Activated naive CD4-positive, alpha-beta T cell treated with anti-CD3 and anti-CD28 coated beads, Interleukin-2, amount 10 ng/mL, durations not matched to agents 7 days and 5 days (primary cell): Measurements from ENCODE around the gene STXBP6.

Experiments used
- CTCF ChIA-PET: fragments of 350-600 bp; sonication (Branson Sonifier 250); formaldehyde crosslinking; loops from one replicate; lab custom pipeline; 2021; ENCODE audit warnings: antibody characterized with exemption; lab: Charles Lee
- DNase-seq: peaks from one replicate; pipeline ENCODE4 v3.0.0-alpha.2; 2020
- H3K27ac Mint-ChIP-seq: one replicate; pipeline ENCODE4 v1.8.0; 2021; ENCODE audit warnings: mild to moderate bottlenecking, moderate library complexity, mixed read lengths
- H3K27me3 Mint-ChIP-seq: one replicate; pipeline ENCODE4 v1.8.0; 2021; ENCODE audit warnings: mild to moderate bottlenecking, mixed read lengths
- H3K36me3 Mint-ChIP-seq: one replicate; pipeline ENCODE4 v1.8.0; 2021; ENCODE audit warnings: mixed read lengths
- H3K4me1 Mint-ChIP-seq: one replicate; pipeline ENCODE4 v1.8.0; 2021; ENCODE audit warnings: mixed read lengths
- H3K4me3 Mint-ChIP-seq: one replicate; pipeline ENCODE4 v1.8.0; 2021; ENCODE audit warnings: mild to moderate bottlenecking, moderate library complexity, mixed read lengths
- H3K9me3 Mint-ChIP-seq: one replicate; pipeline ENCODE4 v1.8.0; 2021; ENCODE audit warnings: mixed read lengths

The STXBP6 gene

DNA sequence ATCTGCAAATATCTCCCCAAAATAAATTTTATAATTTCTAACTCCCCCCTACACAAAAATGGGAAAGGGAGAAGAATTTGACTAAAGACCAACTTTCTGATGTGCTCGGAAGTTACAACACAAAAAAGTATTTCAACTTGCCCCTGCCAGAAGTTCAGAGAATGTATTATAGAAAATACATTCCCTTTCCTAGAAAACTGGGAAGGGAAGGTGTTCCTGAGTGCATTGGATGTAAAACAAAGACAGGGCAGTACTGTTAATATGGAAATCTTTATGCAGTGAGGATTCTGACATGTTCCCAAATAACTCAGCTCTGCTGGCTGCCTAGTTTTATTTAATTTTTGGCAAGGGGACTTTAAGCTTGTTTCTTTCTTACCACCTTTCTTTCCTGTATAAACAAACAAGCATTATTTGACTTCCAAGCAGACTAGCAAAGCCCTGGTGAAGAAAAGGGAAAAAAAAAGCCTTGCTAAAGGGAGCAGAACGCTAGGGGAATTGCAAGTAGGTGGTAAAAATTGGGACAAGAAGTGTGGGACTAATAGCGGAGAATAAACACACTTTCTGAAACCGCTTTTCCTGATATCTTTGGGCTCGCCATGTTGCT, 124.1 kb downstream of the STXBP6 start:
- H3K4me3 Mint-ChIP-seq = no peak overlapping the region
- H3K27ac Mint-ChIP-seq = no peak overlapping the region
- H3K4me1 Mint-ChIP-seq = no peaks in the 10 kb centered on the region
- CTCF ChIA-PET = no interaction called here
- no peaks in the 10 kb centered on the region for H3K36me3 Mint-ChIP-seq
- no peaks in the 10 kb centered on the region for H3K9me3 Mint-ChIP-seq
- no peak for DNase-seq
- H3K27me3 Mint-ChIP-seq = no peaks in the 10 kb centered on the region

DNA sequence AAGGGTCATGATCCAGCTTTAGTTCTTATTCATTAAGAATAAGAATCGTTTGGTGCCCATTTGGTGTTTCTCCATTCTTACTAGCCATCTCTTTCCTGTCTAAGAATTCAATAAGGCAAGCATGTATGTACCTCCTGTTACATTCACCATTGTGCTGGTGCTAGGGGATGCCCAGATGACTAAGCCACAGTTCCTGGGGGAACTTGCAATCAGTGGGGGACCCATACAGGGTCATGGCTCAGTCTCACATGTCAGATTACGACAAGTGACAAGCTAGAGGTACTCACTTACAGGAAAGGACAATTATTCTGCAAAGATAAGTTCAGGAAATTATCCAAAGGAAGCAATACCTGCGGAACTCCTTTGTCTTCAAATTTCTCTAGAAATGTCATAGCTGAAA, 125.4 kb downstream of the STXBP6 start:
- CTCF ChIA-PET = no interaction called here
- H3K27me3 Mint-ChIP-seq = no peaks in the 10 kb centered on the region
- no peak for DNase-seq
- H3K4me3 Mint-ChIP-seq = no peak overlapping the region
- H3K27ac Mint-ChIP-seq = no peak overlapping the region
- no peaks in the 10 kb centered on the region for H3K9me3 Mint-ChIP-seq
- H3K36me3 Mint-ChIP-seq = no peaks in the 10 kb centered on the region
- no peaks in the 10 kb centered on the region for H3K4me1 Mint-ChIP-seq

DNA sequence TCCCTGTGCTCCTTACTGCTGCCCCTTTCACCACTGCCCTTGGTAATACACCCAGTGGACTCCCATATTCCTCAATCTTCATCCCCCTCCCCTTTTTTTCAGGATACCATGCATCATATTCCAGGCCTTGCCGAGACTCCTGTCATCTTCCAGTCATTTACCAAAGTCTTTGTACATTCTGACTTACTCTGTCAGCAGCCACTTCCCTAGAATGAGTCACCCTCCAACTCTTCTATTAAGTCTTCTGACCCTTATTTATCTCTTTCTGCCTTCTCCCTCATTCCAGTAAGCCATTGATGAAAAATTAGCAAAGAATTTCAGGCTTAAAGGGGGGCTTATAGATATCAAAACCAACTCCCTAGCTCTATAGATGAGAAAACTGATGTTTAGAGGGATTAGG, 128.0 kb downstream of the STXBP6 start:
- DNase-seq = no peak
- no peaks in the 10 kb centered on the region for H3K27me3 Mint-ChIP-seq
- no peaks in the 10 kb centered on the region for H3K4me1 Mint-ChIP-seq
- no peaks in the 10 kb centered on the region for H3K36me3 Mint-ChIP-seq
- H3K27ac Mint-ChIP-seq = no peak overlapping the region
- no peaks in the 10 kb centered on the region for H3K9me3 Mint-ChIP-seq
- CTCF ChIA-PET = no interaction called here
- H3K4me3 Mint-ChIP-seq = no peak overlapping the region

DNA sequence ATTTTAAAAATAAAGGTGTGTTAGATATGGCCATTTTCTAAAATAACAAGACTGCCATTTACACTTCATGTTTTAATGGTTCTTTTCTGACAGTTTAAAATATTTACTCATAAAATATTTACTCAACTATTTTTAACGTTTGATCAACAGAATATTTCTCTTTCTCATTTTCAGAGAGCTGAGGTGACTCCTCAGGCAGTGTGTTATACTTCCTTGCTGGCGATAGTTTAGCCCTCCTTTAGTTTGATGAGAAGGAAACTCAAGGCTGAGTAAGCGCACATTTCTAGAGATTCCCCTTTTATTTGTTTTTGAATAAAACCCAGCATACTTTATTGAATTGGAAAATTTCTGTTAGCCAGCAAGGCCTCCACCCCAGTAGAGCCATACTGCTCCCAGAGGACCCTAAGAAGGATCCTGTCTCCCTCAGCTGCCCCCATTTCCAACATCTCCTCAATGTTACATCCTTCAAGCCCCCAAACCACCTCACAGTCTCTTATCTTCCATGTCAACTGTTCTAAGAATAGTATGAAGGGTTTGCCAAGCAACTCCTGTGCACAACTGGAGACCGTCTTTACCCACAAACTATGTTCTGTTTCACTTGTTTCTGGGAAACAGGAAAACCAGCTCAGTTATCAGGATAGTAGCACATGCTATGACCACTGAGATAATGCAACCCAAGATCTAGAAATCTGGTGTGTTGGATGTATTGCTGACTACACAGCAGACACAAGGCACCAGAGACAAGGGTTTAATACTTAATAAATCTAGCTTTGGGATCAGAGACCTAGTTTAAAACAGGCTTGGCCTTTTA, 129.5 kb downstream of the STXBP6 start:
- Mint-ChIP-seq H3K4me1 (no peaks in the 10 kb centered on the region), H3K4me3 (no peak overlapping the region), H3K27ac (no peak overlapping the region), H3K9me3 (no peaks in the 10 kb centered on the region), H3K27me3 (no peaks in the 10 kb centered on the region), H3K36me3 (no peaks in the 10 kb centered on the region)
- no peak for DNase-seq
- CTCF ChIA-PET = interaction anchor here (1.0 kb wide), 1 partner anchor 14 kb away, joined by 3 read pairs; no protein-coding TSS in a partner anchor

DNA sequence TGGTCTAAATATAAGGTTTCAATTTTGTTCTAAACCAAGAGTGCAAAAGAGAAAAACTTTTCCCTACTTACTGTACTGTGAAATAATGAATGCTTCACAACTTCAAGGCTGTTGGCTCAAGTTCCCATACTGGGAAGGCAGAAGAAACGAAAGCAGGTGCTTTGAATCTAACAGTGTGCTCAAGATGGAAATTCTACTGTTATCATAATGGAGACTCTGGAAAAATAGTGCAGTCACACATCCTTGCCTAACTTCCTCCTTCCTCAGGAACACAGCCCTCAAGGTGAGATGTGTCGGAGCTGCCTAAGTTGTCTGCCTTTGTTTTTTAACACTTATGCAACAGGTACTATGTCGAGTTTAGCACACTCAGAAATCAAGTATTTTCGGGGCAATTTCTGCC, 131.1 kb downstream of the STXBP6 start:
- H3K4me3 Mint-ChIP-seq = no peak overlapping the region
- no peaks in the 10 kb centered on the region for H3K4me1 Mint-ChIP-seq
- no peak for DNase-seq
- CTCF ChIA-PET = no interaction called here
- no peaks in the 10 kb centered on the region for H3K9me3 Mint-ChIP-seq
- H3K27ac Mint-ChIP-seq = no peak overlapping the region
- no peaks in the 10 kb centered on the region for H3K36me3 Mint-ChIP-seq
- no peaks in the 10 kb centered on the region for H3K27me3 Mint-ChIP-seq

DNA sequence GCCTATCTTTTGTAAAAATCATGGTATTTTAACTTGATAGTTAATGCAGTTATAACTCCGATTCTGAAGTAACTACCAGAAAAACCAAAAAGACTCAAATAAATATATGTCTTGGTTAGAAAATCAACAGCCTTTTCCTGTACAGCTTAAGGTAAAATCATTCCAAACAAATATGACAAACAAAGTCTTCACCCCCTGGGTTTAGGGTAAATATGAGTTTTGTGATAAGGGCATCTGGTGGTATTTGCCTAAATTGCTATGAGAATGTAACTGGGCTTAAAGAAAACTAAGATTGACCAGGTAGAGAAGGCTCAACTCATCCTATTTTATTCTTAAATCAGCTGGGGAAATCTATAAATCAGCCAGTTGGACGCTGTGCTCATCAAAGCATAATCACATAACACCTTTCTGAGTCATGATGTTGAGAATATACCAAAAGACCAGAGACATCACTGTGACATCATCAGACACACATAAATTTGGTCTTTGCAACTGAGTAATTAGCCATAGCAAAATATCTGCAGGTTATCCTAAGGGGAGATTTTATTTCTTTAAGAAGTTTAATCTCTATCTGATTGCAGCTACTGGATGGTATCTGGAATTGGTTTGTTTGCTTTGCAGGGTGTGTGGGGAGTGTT, 133.9 kb downstream of the STXBP6 start:
- H3K27me3 Mint-ChIP-seq = peaks cover 4% of the 10 kb centered on the region
- H3K27ac Mint-ChIP-seq = no peak overlapping the region
- CTCF ChIA-PET = no interaction called here
- H3K4me1 Mint-ChIP-seq = no peaks in the 10 kb centered on the region
- DNase-seq = no peak
- no peaks in the 10 kb centered on the region for H3K36me3 Mint-ChIP-seq
- H3K4me3 Mint-ChIP-seq = no peak overlapping the region
- H3K9me3 Mint-ChIP-seq = no peaks in the 10 kb centered on the region

DNA sequence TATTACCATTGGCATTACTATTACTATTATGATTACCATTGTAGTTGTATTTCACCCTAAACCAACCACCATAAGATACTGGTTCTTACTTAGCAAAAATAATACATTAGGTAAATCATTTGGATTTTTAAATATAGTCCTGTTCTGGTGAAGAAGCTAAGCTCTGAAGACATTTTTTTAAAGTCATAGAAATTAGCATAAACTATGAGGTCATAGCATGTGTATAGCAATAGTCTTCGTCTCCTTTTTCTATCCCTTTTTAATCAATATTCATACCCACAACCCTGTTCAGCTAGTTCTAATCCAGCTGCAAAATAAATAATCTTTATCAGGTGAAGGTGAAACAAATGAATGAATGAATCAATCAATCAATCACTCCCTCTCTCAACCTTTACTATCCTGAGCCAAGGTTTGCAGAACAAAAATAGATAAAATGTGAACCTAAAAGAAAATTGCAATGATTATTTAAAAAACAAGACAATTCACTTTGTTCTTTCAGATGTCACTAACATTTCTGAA, 134.5 kb downstream of the STXBP6 start:
- no peaks in the 10 kb centered on the region for H3K9me3 Mint-ChIP-seq
- H3K36me3 Mint-ChIP-seq = no peaks in the 10 kb centered on the region
- DNase-seq = no peak
- no peaks in the 10 kb centered on the region for H3K4me1 Mint-ChIP-seq
- CTCF ChIA-PET = no interaction called here
- peaks cover 5% of the 10 kb centered on the region for H3K27me3 Mint-ChIP-seq
- H3K4me3 Mint-ChIP-seq = no peak overlapping the region
- no peak overlapping the region for H3K27ac Mint-ChIP-seq

DNA sequence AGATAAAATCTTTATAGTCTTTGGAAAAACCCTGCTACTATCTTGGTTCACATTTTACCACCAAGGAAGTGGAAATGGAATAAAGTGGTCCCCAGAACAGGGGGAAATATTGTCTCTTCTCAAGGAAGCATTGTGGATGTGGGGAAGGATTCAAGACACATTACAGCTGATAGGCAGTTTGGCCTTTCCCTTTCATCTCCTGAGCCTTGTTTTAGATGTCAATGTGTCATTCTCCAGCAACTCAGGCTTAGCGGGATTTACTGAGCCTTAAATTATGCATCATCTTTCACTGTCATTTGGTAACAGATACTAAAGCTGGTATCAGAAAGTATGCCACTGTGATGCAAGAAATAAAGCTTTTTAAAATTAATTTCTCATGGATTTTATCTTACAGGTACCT, 136.2 kb downstream of the STXBP6 start:
- H3K27me3 Mint-ChIP-seq = peaks cover 8% of the 10 kb centered on the region
- no peaks in the 10 kb centered on the region for H3K4me1 Mint-ChIP-seq
- H3K4me3 Mint-ChIP-seq = no peak overlapping the region
- H3K9me3 Mint-ChIP-seq = no peaks in the 10 kb centered on the region
- H3K27ac Mint-ChIP-seq = no peak overlapping the region
- CTCF ChIA-PET = interaction anchor here (0.6 kb wide), 1 partner anchor 1601 kb away, joined by 3 read pairs; no protein-coding TSS in a partner anchor
- DNase-seq = no peak
- no peaks in the 10 kb centered on the region for H3K36me3 Mint-ChIP-seq

DNA sequence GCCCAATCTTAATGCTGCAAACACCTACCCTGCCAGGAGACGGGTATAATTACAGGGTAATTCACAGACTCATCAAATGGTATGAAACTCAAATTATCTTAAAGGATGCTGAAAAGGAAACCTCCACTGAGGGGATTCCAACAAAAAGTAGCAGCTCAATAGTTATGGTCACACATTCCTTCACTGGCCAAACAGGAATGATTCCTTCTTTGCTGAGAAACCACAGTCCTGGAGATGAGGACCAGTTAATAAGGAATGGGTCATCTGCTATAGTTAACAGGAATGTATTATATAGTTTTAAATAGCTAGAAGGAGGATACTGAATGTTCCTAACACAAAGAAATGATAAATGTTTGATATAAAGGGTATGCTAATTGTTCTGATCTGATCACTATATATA, 136.9 kb downstream of the STXBP6 start:
- peaks cover 8% of the 10 kb centered on the region for H3K27me3 Mint-ChIP-seq

DNA sequence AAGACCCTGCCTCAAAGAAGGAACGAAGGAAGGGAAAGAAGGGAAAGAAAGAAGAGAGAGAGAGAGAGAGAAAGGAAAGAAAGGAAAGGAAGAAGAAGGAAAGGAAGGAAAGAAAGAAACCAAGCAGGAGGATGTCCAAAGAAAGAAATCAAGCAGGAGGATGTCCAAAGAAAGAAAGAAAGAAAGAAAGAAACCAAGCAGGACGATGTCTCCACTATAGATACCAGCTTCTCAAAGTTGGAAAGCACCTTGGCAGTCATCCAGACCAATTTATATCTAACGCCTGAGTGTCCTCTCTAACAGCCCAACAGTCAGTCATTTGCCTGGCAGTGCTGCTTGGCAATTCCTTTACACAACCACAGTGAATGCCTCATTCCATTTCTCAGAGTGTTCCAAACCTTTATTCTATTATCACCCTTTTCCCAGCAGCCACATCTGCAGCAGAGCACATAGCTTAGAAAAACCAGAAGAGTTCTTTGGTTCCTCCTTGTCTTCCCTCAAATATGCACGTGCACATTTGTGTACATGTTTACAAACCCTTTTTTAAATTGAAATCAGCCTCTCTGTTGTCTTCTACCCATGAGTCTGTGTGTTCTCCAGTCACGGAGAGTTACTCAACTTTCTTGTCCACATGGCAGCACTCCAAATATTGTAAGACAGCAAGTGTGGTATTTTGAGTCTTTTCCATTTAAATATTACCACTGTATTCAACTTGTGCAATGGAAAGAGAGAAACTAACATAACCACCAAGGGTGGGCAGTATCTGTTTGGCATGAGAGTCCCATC, 138.4 kb downstream of the STXBP6 start:
- Mint-ChIP-seq H3K4me3 (no peak overlapping the region), H3K9me3 (no peaks in the 10 kb centered on the region), H3K4me1 (no peaks in the 10 kb centered on the region), H3K27me3 (peaks cover 8% of the 10 kb centered on the region), H3K36me3 (no peaks in the 10 kb centered on the region), H3K27ac (no peak overlapping the region)
- no peak for DNase-seq
- CTCF ChIA-PET = interaction anchor here (0.5 kb wide), 1 partner anchor 201 kb away, joined by 3 read pairs; no protein-coding TSS in a partner anchor

More for the DNA sequence above, 136.9 kb downstream of the STXBP6 start:
- Mint-ChIP-seq H3K27ac (no peak overlapping the region), H3K9me3 (no peaks in the 10 kb centered on the region), H3K4me1 (no peaks in the 10 kb centered on the region), H3K4me3 (no peak overlapping the region), H3K36me3 (no peaks in the 10 kb centered on the region)
- DNase-seq = no peak
- CTCF ChIA-PET = no interaction called here

DNA sequence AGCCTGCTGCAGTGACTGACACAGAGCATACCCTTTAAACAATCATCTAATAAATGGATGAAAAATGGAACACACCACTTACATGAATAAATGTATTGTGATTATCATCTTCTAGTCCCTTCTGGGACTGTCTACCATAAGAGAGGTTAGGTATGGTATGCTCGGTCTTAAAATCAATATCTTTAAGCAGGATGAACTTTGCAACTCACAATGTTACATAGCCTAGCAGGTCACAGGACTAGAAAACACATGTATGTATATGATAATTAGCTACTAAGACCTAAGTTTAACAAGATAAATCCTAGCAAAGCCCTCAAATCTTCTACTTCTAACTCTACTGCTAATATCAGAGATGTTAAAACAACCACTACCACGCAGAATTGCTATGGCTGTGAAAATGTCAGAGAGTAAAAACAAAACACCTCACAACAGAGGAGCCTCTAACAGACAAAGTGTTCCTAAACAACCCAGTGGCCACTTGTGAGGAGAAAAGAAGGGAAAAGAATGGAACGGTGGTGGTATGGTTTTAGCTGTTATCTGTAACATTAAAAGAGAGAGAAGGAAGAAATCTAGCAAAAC, 139.4 kb downstream of the STXBP6 start:
- H3K4me1 Mint-ChIP-seq = no peaks in the 10 kb centered on the region
- CTCF ChIA-PET = no interaction called here
- H3K4me3 Mint-ChIP-seq = no peak overlapping the region

DNA sequence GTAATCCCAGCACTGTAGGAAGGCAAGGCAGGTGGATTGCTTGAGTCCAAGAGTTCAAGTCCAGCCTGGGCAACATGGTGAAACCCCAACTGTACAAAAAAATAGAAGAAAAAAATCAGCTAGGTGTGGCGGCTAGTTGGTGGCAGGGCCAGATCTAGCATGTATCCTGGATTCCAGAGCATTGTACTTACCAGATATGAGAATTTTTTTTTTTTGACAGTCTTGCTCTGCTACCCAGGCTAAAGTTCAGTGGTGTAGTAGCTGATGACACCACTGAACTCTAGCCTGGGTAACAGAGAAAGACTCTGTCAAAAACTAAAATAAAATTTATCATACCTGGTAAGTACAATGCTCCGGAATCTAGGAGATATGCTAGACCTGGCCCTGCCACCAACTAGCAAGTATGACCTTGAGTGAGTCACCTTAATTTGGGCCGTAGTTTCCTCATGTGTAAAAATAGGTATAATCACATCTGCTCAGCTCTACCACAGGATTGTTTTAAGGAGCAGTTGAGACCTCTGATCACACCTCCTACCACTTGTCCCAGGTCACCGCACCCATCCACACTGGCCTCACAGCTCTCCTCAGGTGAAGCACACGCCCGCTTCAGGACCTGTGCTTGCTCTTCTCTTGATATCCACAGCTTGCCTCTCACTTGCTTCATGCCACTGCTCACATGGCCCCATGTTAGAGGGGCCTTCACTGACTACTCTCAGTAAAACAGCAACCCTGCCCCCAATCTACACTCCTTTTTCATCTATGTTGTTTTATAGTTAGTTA, 140.2 kb downstream of the STXBP6 start:
- H3K4me1 Mint-ChIP-seq = no peaks in the 10 kb centered on the region
- no peak for DNase-seq
- H3K4me3 Mint-ChIP-seq = no peak overlapping the region
- no peaks in the 10 kb centered on the region for H3K36me3 Mint-ChIP-seq
- peaks cover 8% of the 10 kb centered on the region for H3K27me3 Mint-ChIP-seq
- H3K9me3 Mint-ChIP-seq = no peaks in the 10 kb centered on the region
- no peak overlapping the region for H3K27ac Mint-ChIP-seq
- CTCF ChIA-PET = no interaction called here

More for the DNA sequence above, 139.4 kb downstream of the STXBP6 start:
- Mint-ChIP-seq H3K9me3 (no peaks in the 10 kb centered on the region), H3K36me3 (no peaks in the 10 kb centered on the region), H3K27ac (no peak overlapping the region), H3K27me3 (peaks cover 8% of the 10 kb centered on the region)
- DNase-seq = no peak

DNA sequence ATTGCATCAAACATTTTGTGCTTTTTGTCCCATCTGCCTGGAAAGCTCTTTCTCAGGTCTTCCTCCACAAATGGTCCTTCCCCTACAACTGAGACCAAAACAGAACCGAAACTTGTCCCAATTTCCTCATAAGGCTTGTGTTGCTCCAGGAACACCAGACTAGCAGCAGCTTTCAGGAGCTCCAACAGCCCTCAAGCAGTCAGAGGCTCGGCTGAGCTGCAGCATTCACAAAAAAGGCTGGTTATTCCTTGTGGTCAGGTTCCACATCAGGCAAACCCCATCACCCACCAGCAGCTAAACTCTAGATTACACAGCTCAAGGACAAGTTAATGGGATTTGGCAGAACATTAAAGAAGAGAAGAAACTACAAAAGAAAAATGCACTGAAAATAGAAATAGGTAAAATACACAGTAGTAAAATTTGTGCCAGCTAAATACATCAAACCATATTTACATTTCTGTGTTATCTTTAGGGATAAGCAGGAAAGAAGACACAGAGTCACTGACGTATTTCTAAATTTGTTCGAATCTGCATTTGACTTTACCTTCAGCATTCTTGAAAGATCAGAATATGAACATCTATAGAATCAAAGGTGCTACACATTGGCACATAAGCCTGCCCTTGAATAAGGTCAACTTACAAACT, 141.2 kb downstream of the STXBP6 start:
- DNase-seq = no peak
- CTCF ChIA-PET = no interaction called here
- no peaks in the 10 kb centered on the region for H3K9me3 Mint-ChIP-seq
- no peaks in the 10 kb centered on the region for H3K4me1 Mint-ChIP-seq
- H3K36me3 Mint-ChIP-seq = no peaks in the 10 kb centered on the region
- no peak overlapping the region for H3K27ac Mint-ChIP-seq
- H3K27me3 Mint-ChIP-seq = peaks cover 8% of the 10 kb centered on the region
- H3K4me3 Mint-ChIP-seq = no peak overlapping the region
